Type B pancreatic cell (in vitro differentiated cells): ENCODE measurements around the gene ZMYND8. TPM values are rescaled to one million over a fixed set of nuclear protein-coding genes. Genes with fewer than 3 reads are reported as not detected.
A peak's percentile ranks its signal among the peaks of the same experiment; 100 is the strongest.
"Not testable (repeated sequence)": the region's sequence is repeated elsewhere in the genome, so short reads cannot be mapped to it uniquely, and the experiment has no call there.

Experiments used
- DNase-seq: peaks from one replicate; pipeline ENCODE4 v3.0.0; 2021; ENCODE audit warnings: mixed read lengths; ENCODE audit not compliant: unreplicated experiment; ENCODE audit errors: extremely low spot score
- H3K27ac Mint-ChIP-seq: 2 replicates; pipeline ENCODE4 v1.8.0; 2021; ENCODE audit warnings: mild to moderate bottlenecking, mixed read lengths
- H3K27me3 Mint-ChIP-seq: 2 replicates; pipeline ENCODE4 v1.8.0; 2021; ENCODE audit warnings: mixed read lengths
- H3K36me3 Mint-ChIP-seq: 2 replicates; pipeline ENCODE4 v1.8.0; 2021; ENCODE audit warnings: mixed read lengths
- H3K4me1 Mint-ChIP-seq: one replicate; pipeline ENCODE4 v1.8.0; 2021; ENCODE audit warnings: mixed read lengths; ENCODE audit not compliant: unreplicated experiment
- H3K4me3 Mint-ChIP-seq: 2 replicates; pipeline ENCODE4 v1.8.0; 2021; ENCODE audit warnings: mild to moderate bottlenecking, mixed read lengths
- H3K9me3 Mint-ChIP-seq: 2 replicates; pipeline ENCODE4 v1.8.0; 2021; ENCODE audit warnings: mixed read lengths
- CTCF ChIP-seq: fragments of 200-600 bp; sonication (generic); conservative IDR thresholded peaks from 2 replicates; pipeline ENCODE4 v1.5.0; 2021; ENCODE audit warnings: antibody characterized with exemption, mild to moderate bottlenecking
- total RNA-seq: library from RNA; stranded (reverse); gene quantifications from 2 replicates; pipeline ENCODE4 v1.2.1, GENCODE V29; 2021; ENCODE audit warnings: low replicate concordance

ZMYND8 gene
- total RNA-seq, 1 donor from 2014 or later = 58.9 TPM

GRCh38 chr20:47263080-47263464, 93.4 kb downstream of the ZMYND8 start:
- H3K27me3 Mint-ChIP-seq = no peaks in the 10 kb centered on the region
- TF ChIP-seq CTCF = no peak
- H3K4me3 Mint-ChIP-seq = no peak overlapping the region
- DNase-seq = no peak
- no peaks in the 10 kb centered on the region for H3K9me3 Mint-ChIP-seq
- H3K4me1 Mint-ChIP-seq = peaks cover 30% of the 10 kb centered on the region
- H3K27ac Mint-ChIP-seq = no peak overlapping the region
- H3K36me3 Mint-ChIP-seq = peaks cover 42% of the 10 kb centered on the region

GRCh38 chr20:47262365-47263013, 94.0 kb downstream of the ZMYND8 start:
- H3K9me3 Mint-ChIP-seq = no peaks in the 10 kb centered on the region
- H3K27me3 Mint-ChIP-seq = no peaks in the 10 kb centered on the region
- H3K4me1 Mint-ChIP-seq = peaks cover 30% of the 10 kb centered on the region
- H3K27ac Mint-ChIP-seq = no peak overlapping the region
- no peak for DNase-seq
- peaks cover 39% of the 10 kb centered on the region for H3K36me3 Mint-ChIP-seq
- H3K4me3 Mint-ChIP-seq = no peak overlapping the region
- no peak for TF ChIP-seq CTCF

GRCh38 chr20:47262008-47262364, 94.5 kb downstream of the ZMYND8 start:
- Mint-ChIP-seq H3K4me3 (no peak overlapping the region), H3K4me1 (peaks cover 26% of the 10 kb centered on the region), H3K9me3 (no peaks in the 10 kb centered on the region), H3K27me3 (no peaks in the 10 kb centered on the region), H3K36me3 (peaks cover 41% of the 10 kb centered on the region), H3K27ac (no peak overlapping the region)
- no peak for TF ChIP-seq CTCF
- DNase-seq = no peak

- Mint-ChIP-seq H3K36me3 (peaks cover 39% of the 10 kb centered on the region), H3K4me1 (peaks cover 20% of the 10 kb centered on the region)
- not testable (repeated sequence) for H3K27ac Mint-ChIP-seq, H3K4me3 Mint-ChIP-seq, H3K9me3 Mint-ChIP-seq, DNase-seq, H3K27me3 Mint-ChIP-seq
These were observed 95.2 kb downstream of the ZMYND8 start for GRCh38 chr20:47261161-47261774.

- Mint-ChIP-seq H3K36me3 (peaks cover 39% of the 10 kb centered on the region), H3K4me1 (peaks cover 20% of the 10 kb centered on the region)
- H3K4me3 Mint-ChIP-seq, H3K27ac Mint-ChIP-seq, H3K27me3 Mint-ChIP-seq, H3K9me3 Mint-ChIP-seq, DNase-seq: not testable (repeated sequence)
These were observed 95.9 kb downstream of the ZMYND8 start for GRCh38 chr20:47260540-47261126.

- Mint-ChIP-seq H3K27ac (peak overlapping the region; percentile 92), H3K27me3 (no peaks in the 10 kb centered on the region)
These were observed 97.5 kb downstream of the ZMYND8 start for GRCh38 chr20:47258745-47259695.

More at GRCh38 chr20:47258745-47259695, 97.5 kb downstream of the ZMYND8 start:
- TF ChIP-seq CTCF = no peak
- no peak for DNase-seq
- peaks cover 20% of the 10 kb centered on the region for H3K4me1 Mint-ChIP-seq
- H3K9me3 Mint-ChIP-seq = no peaks in the 10 kb centered on the region
- H3K4me3 Mint-ChIP-seq = peak overlapping the region; percentile 33
- H3K36me3 Mint-ChIP-seq = peaks cover 44% of the 10 kb centered on the region
